Gastroesophageal sphincter (tissue), 3 donors: Measurements from ENCODE around the gene ATG7.

Experiments used
- POLR2AphosphoS5 ChIP-seq: sonication (generic); formaldehyde crosslinking; IDR thresholded peaks from one replicate; pipeline ENCODE4 v1.6.1; 2017; ENCODE audit warnings: antibody characterized with exemption
- TF ChIP-seq, protein P1 (sequence below), 4 experiments: fragments of 200-600 bp in 2 of 4; fragments of 450-650 bp in 2 of 4; sonication (generic) in 1 of 4; IDR thresholded peaks; one replicate each; pipeline ENCODE4 v1.5.1; 2017 to 2019; ENCODE audit warnings: antibody characterized with exemption in 4 of 4, mild to moderate bottlenecking in 2 of 4, moderate library complexity in 2 of 4

- peak; percentile 66 for TF ChIP-seq POLR2AphosphoS5
- TF ChIP-seq, protein P1, sequence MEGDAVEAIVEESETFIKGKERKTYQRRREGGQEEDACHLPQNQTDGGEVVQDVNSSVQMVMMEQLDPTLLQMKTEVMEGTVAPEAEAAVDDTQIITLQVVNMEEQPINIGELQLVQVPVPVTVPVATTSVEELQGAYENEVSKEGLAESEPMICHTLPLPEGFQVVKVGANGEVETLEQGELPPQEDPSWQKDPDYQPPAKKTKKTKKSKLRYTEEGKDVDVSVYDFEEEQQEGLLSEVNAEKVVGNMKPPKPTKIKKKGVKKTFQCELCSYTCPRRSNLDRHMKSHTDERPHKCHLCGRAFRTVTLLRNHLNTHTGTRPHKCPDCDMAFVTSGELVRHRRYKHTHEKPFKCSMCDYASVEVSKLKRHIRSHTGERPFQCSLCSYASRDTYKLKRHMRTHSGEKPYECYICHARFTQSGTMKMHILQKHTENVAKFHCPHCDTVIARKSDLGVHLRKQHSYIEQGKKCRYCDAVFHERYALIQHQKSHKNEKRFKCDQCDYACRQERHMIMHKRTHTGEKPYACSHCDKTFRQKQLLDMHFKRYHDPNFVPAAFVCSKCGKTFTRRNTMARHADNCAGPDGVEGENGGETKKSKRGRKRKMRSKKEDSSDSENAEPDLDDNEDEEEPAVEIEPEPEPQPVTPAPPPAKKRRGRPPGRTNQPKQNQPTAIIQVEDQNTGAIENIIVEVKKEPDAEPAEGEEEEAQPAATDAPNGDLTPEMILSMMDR (IDR thresholded peaks at IDR 0.05), result no peak
Measured at GRCh38 chr3:11367143-11367693, 95.0 kb downstream of the ATG7 start.
